Neutrophil (primary cell): ENCODE measurements around the gene TPRN.
A peak's percentile ranks its signal among the peaks of the same experiment; 100 is the strongest.

Experiments
- H3K27ac ChIP-seq: fragments of 200-600 bp; sonication (generic); 2 replicates; pipeline ENCODE4 v1.5.1; 2016; ENCODE audit warnings: mild to moderate bottlenecking, moderate library complexity
- H3K27me3 ChIP-seq: fragments of 200-600 bp; sonication (generic); 2 replicates; pipeline ENCODE4 v1.6.0; 2016; ENCODE audit warnings: mild to moderate bottlenecking
- H3K36me3 ChIP-seq: fragments of 200-600 bp; sonication (generic); 2 replicates; pipeline ENCODE4 v1.5.1; 2017
- H3K4me1 ChIP-seq, 2 experiments: fragments of 200-600 bp in 1 of 2; sonication (generic) in 1 of 2; 1 replicate in 1 of 2; 2 replicates in 1 of 2; pipeline versions ENCODE4 v1.5.1 to v1.6.1; 2013 to 2016; ENCODE audit warnings: low read depth in 1 of 2, low read length in 1 of 2, mild to moderate bottlenecking in 1 of 2, moderate library complexity in 1 of 2; ENCODE audit not compliant: control insufficient read depth in 1 of 2, insufficient read depth in 1 of 2
- H3K4me3 ChIP-seq, 2 experiments: fragments of 200-600 bp in 1 of 2; sonication (generic) in 1 of 2; 1 replicate in 1 of 2; 2 replicates in 1 of 2; pipeline ENCODE4 v1.5.1; 2013 to 2016; ENCODE audit warnings: low read depth in 1 of 2, low read length in 1 of 2, mild to moderate bottlenecking in 1 of 2, moderate library complexity in 1 of 2
- H3K9me3 ChIP-seq: fragments of 200-600 bp; sonication (generic); 2 replicates; pipeline ENCODE4 v1.5.1; 2016
- TF ChIP-seq, protein P1 (sequence below): fragments of 200-600 bp; sonication (generic); IDR thresholded peaks from 2 replicates; pipeline ENCODE4 v1.5.1; 2016; ENCODE audit warnings: antibody characterized with exemption

Gene TPRN

DNA sequence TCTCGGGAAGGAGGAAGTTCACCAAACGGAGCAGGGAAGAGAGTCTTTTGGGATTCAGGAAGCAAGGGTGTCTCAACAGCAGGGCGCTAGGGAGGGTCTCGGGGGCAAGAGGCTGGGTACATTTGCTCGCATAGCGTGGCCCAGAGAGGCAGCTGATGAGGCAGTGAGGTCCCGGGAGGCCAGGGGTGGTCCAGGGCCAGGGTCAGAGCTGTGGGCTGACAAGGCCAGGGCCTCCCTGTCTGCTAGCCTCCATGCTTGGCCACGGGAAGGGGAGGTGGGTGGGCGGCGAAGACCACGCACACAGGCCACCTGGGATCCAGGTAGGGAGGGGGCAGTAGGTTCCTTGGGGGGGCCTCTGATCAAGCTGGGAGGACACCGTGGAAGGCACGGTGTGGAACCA is 11.0 kb upstream of the TPRN start:
- Histone ChIP-seq H3K36me3 (peaks cover 44% of the 10 kb centered on the region), H3K27me3 (no peaks in the 10 kb centered on the region), H3K27ac (no peak overlapping the region), H3K4me3 (no peak overlapping the region), H3K9me3 (no peaks in the 10 kb centered on the region), H3K4me1 (peaks cover 13% of the 10 kb centered on the region in 2 experiments)
- TF ChIP-seq, protein P1, sequence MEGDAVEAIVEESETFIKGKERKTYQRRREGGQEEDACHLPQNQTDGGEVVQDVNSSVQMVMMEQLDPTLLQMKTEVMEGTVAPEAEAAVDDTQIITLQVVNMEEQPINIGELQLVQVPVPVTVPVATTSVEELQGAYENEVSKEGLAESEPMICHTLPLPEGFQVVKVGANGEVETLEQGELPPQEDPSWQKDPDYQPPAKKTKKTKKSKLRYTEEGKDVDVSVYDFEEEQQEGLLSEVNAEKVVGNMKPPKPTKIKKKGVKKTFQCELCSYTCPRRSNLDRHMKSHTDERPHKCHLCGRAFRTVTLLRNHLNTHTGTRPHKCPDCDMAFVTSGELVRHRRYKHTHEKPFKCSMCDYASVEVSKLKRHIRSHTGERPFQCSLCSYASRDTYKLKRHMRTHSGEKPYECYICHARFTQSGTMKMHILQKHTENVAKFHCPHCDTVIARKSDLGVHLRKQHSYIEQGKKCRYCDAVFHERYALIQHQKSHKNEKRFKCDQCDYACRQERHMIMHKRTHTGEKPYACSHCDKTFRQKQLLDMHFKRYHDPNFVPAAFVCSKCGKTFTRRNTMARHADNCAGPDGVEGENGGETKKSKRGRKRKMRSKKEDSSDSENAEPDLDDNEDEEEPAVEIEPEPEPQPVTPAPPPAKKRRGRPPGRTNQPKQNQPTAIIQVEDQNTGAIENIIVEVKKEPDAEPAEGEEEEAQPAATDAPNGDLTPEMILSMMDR, result no peak

DNA sequence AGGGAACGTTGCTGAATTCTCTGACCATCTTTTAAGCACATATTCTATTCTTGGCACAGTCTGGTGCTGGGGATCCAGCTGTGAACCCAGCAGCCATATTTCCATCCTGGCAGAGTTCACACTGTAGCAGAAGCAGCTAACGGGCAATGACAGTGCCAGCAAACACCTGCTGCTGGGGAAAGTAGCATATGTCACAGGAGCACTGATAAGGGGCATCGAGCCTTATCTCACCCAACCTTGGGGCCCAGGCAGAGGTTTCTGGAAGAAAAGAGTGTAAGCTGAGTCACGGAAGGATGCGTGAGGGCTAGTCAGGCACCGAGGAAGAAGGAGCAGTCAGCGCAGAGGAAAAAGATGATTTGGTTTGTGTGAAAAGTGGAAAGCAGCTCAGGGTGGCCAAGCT is 6.1 kb upstream of the TPRN start:
- TF ChIP-seq, protein P1, result no peak
- Histone ChIP-seq H3K27me3 (no peaks in the 10 kb centered on the region), H3K36me3 (no peaks in the 10 kb centered on the region), H3K9me3 (no peaks in the 10 kb centered on the region), H3K4me1 (peaks cover 35 to 38% of the 10 kb centered on the region in 2 experiments), H3K27ac (peak overlapping the region; percentile 4), H3K4me3 (peak overlapping the region; percentile 94 to 99)

DNA sequence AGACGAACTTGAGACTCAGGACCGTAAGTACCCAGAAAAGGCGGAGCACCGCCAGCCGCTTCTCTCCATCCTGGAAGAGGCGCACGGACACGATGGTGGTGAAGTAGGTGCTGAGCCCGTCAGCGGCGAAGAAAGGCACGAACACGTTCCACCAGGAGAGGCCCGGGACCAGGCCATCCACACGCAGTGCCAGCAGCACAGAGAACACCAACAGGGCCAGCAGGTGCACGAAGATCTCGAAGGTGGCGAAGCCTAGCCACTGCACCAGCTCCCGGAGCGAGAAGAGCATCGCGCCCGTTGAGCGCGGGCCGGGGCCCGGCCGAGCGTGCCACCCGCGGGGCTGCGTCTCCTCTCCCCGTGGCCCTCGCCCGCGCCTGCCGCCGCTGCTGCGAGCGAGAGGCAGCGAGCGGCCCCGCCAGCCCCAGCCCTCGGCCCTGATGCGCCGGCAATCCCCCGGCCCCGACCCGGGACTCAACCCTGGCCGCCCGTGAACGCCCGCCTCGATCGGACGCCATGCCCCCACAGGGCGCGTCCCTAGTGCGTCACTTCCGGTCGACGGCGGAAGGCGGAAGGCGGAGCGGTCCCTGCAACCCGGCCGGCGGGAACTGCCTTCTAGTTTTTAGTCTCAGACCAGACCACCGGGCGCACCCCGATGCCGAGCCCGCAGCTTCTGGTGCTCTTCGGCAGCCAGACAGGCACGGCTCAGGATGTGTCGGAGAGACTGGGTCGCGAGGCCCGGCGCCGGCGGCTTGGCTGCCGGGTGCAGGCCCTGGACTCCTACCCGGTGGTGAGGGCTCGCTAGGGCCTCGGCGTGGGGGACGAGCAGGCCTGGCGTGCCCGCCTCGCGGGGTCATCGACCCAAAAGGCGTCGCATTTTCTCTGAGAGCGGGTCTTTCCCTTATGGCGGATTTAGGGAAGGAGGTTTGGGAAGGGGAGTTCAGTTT is 4.9 kb upstream of the TPRN start, which contains the start of the genes NDOR1 and TMEM203:
TSS of gene NDOR1 (plus strand) at position 575 of the 944 bp plus-strand sequence. CDS start at position 653, 78 bp downstream.
TSS of gene TMEM203 (minus strand) at position 523 of the 944 bp plus-strand sequence. CDS start at position 289, 234 bp downstream.
- Histone ChIP-seq H3K27me3 (no peaks in the 10 kb centered on the region), H3K27ac (peak within 1 kb of the TSS; percentile 88), H3K36me3 (no peaks in the 10 kb centered on the region), H3K4me1 (peaks cover 41 to 45% of the 10 kb centered on the region in 2 experiments), H3K4me3 (peak within 1 kb of the TSS; percentile 94 to 99), H3K9me3 (no peaks in the 10 kb centered on the region)
- TF ChIP-seq, protein P1, result no peak

DNA sequence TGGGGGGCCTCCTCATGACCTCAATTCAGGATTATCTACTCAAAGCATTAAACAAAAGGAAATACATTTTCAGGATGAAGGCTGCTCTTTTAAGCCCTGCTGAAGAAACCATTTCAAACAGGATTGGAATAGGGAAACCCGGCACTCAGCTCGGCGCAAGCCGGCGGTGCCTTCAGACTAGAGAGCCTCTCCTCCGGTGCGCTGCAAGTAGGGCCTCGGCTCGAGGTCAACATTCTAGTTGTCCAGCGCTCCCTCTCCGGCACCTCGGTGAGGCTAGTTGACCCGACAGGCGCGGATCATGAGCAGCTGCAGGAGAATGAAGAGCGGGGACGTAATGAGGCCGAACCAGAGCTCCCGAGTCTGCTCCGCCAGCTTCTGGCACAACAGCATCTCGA is 4.2 kb upstream of the TPRN start:
- H3K27ac ChIP-seq, result peak overlapping the region; percentile 88
- H3K9me3 ChIP-seq, result no peaks in the 10 kb centered on the region
- no peaks in the 10 kb centered on the region for H3K36me3 ChIP-seq
- H3K4me1 ChIP-seq, result peaks cover 43 to 47% of the 10 kb centered on the region in 2 experiments
- H3K27me3 ChIP-seq, result peaks cover 3% of the 10 kb centered on the region
- TF ChIP-seq, protein P1, result no peak
- H3K4me3 ChIP-seq, result peak overlapping the region; percentile 94 to 99

DNA sequence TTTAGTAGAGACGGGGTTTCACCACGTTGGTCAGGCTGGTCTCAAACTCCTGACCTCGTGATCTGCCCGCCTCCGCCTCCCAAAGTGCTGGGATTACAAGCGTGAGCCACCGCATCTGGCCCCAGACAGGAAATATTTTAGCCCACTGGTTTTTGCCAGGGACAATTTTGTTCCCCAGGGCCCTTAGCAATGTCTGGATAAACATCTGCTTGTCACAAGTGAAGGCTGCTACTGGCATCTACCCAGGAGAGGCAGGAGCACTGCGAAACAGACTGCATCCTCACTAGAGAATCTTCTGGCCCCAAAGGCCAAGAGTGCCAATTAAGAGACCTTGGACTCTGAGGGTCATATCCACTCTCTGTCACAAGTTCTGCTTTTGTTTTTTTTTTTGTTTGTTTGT is 2.4 kb upstream of the TPRN start:
- H3K36me3 ChIP-seq, result no peaks in the 10 kb centered on the region
- peaks cover 51 to 52% of the 10 kb centered on the region in 2 experiments for H3K4me1 ChIP-seq
- H3K9me3 ChIP-seq, result no peaks in the 10 kb centered on the region
- H3K27ac ChIP-seq, result no peak overlapping the region
- no peak overlapping the region for H3K4me3 ChIP-seq
- TF ChIP-seq, protein P1, result no peak
- H3K27me3 ChIP-seq, result peaks cover 15% of the 10 kb centered on the region
